GM12878 (cell line): ENCODE results near the gene B4GALT3. TPM values are rescaled to one million over a fixed set of nuclear protein-coding genes. Genes with fewer than 3 reads are reported as not detected.

Experiments used
- BCL11A ChIP-seq: IDR thresholded peaks from 2 replicates; pipeline ENCODE4 v1.6.1; 2011; ENCODE audit warnings: low read depth, low read length
- CBX3 ChIP-seq: fragments of 200-600 bp; sonication (generic); IDR thresholded peaks from 2 replicates; pipeline ENCODE4 v1.6.1; 2016; ENCODE audit warnings: low read depth, borderline replicate concordance
- CHD1 ChIP-seq: IDR thresholded peaks from 2 replicates; pipeline ENCODE4 v1.6.1; 2012; ENCODE audit warnings: low read depth, low read length, improper control_type of control experiment
- CREM ChIP-seq: IDR thresholded peaks from 2 replicates; pipeline ENCODE4 v1.6.1; 2014; ENCODE audit warnings: antibody characterized with exemption, low read depth
- DPF2 ChIP-seq: fragments of 450-650 bp; IDR thresholded peaks from 2 replicates; pipeline ENCODE4 v1.6.1; 2017; ENCODE audit warnings: mild to moderate bottlenecking
- EZH2 ChIP-seq: IDR thresholded peaks from 2 replicates; pipeline ENCODE4 v1.6.1; 2012; ENCODE audit warnings: low read depth, mild to moderate bottlenecking, control low read depth, inconsistent platforms, low read length, borderline replicate concordance; ENCODE audit not compliant: control insufficient read depth
- JUND ChIP-seq: IDR thresholded peaks from 2 replicates; pipeline ENCODE4 v1.6.1; 2012; ENCODE audit warnings: low read depth, mild to moderate bottlenecking, low read length, improper control_type of control experiment, moderate library complexity
- KAT2A ChIP-seq: conservative IDR thresholded peaks from 2 replicates; pipeline ENCODE4 v1.6.1; 2011; ENCODE audit warnings: low read depth, low read length; ENCODE audit not compliant: control insufficient read depth
- MTA2 ChIP-seq: fragments of 450-650 bp; IDR thresholded peaks from 2 replicates; pipeline ENCODE4 v1.6.1; 2016; ENCODE audit warnings: low read depth, mild to moderate bottlenecking, moderate library complexity
- PAX5 ChIP-seq: IDR thresholded peaks from 2 replicates; pipeline ENCODE4 v1.6.1; 2011; ENCODE audit warnings: low read depth, low read length, borderline replicate concordance
- RAD51 ChIP-seq: fragments of 450-650 bp; IDR thresholded peaks from 2 replicates; pipeline ENCODE4 v1.6.1; 2016; ENCODE audit warnings: moderate library complexity, mild to moderate bottlenecking, inconsistent platforms
- RCOR1 ChIP-seq: conservative IDR thresholded peaks from 2 replicates; pipeline ENCODE4 v1.6.1; 2012; ENCODE audit warnings: low read depth, low read length, improper control_type of control experiment
- SIX5 ChIP-seq: IDR thresholded peaks from 2 replicates; pipeline ENCODE4 v1.6.1; 2011; ENCODE audit warnings: mild to moderate bottlenecking, low read depth, low read length, moderate library complexity; ENCODE audit not compliant: severe bottlenecking
- SKIL ChIP-seq: fragments of 450-650 bp; IDR thresholded peaks from 2 replicates; pipeline ENCODE4 v1.6.1; 2017; ENCODE audit warnings: mild to moderate bottlenecking, low read depth, inconsistent platforms; ENCODE audit not compliant: poor library complexity, severe bottlenecking
- STAT3 ChIP-seq: IDR thresholded peaks from 2 replicates; pipeline ENCODE4 v1.6.1; 2011; ENCODE audit warnings: low read depth, low read length, improper control_type of control experiment
- SUZ12 ChIP-seq: fragments of 200-600 bp; sonication (generic); IDR thresholded peaks from one replicate; pipeline ENCODE4 v1.6.1; 2018; ENCODE audit warnings: antibody characterized with exemption, mild to moderate bottlenecking; ENCODE audit not compliant: unreplicated experiment
- YY1 ChIP-seq: IDR thresholded peaks from 2 replicates; pipeline ENCODE4 v1.6.1; 2011; ENCODE audit warnings: low read depth, mild to moderate bottlenecking, low read length
- ZBED1 ChIP-seq: IDR thresholded peaks from 2 replicates; pipeline ENCODE4 v1.6.1; 2016; ENCODE audit warnings: borderline replicate concordance
- ZBTB40 ChIP-seq: fragments of 450-650 bp; IDR thresholded peaks from 2 replicates; pipeline ENCODE4 v1.6.1; 2016; ENCODE audit warnings: mild to moderate bottlenecking, moderate library complexity, borderline replicate concordance
- ZNF24 ChIP-seq: fragments of 450-650 bp; IDR thresholded peaks from 2 replicates; pipeline ENCODE4 v1.6.1; 2017; ENCODE audit warnings: antibody characterized with exemption, mild to moderate bottlenecking
- ZSCAN29 ChIP-seq: fragments of 450-650 bp; IDR thresholded peaks from 2 replicates; pipeline ENCODE4 v1.6.1; 2017; ENCODE audit warnings: mild to moderate bottlenecking, moderate library complexity
- polyA plus RNA-seq, 11 experiments: library from polyadenylated mRNA; depleted of rRNA in 4 of 11; unstranded in 6 of 11; stranded (reverse) in 5 of 11; fragments of >200 nt; fragmentation: Nextera tagmentation in 4 of 11; fragmentation: Illumina TruSeq in 1 of 11; extraction: Ambion mirVana in 4 of 11; extraction: Trizol in 1 of 11; gene quantifications; 1 replicate in 1 of 11; 2 replicates in 10 of 11; pipeline versions ENCODE4 v1.2.1 to v1.2.3, GENCODE V29; 2011 to 2016; ENCODE audit warnings: inconsistent platforms in 2 of 11, missing spikeins in 2 of 11, low read depth in 1 of 11
- total RNA-seq, 4 experiments: library from RNA; depleted of rRNA in 3 of 4; stranded (reverse); fragments of >200 nt in 3 of 4; fragmentation: Illumina TruSeq in 1 of 4; extraction: Trizol in 1 of 4; gene quantifications; 2 replicates each; pipeline versions ENCODE4 v1.2.1 to v1.2.3, GENCODE V29; 2013 to 2021
- TF ChIP-seq, protein P1 (sequence below): IDR thresholded peaks from 2 replicates; pipeline ENCODE4 v1.6.1; 2012; ENCODE audit warnings: low read length, inconsistent platforms
- TF ChIP-seq, protein P2 (sequence below): IDR thresholded peaks from 2 replicates; pipeline ENCODE4 v1.6.1; 2011; ENCODE audit warnings: low read depth, low read length, improper control_type of control experiment, borderline replicate concordance

B4GALT3 gene
- total and polyA plus RNA-seq, 10 of the 15 experiments (the other 5 are each of a cell fraction or from before 2014, with no cell fraction given): 27.1 to 58.9 (median 42.6) TPM

DNA sequence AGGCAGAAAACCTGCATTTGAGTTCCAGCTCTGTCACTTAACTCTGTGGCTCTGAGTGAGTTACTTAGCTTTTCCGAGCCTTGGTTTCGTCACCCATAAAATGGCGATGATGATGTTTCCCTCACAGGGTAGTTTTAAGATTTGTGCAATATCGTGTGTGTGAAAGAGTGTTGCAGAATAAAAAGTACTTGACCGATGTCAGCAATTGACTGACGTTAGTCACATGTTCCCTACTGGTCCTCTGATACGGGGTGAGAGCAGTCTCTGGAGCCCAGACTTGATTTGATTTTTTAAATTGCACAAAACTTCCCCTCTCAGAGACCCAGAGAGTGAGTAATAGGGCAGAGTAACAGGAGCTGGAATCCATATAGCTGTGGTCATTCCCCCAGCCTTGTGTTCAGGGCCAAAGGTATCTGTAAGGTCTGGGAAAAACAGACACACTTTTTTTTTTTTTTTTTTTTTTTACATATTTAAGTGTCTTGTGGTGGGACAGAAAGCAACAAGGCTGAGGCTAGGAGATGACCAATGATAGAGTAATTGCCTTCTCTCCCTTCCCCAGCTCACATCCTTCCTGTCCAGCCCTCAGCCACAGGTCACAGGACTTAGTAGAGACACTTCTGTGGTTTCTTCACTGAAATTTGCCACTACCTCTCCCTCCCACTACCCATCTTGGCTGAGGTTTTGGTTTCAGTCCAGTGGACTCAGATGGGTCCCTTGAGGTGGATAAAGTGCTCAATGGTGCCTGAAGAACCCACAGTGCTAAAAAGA lies 39.8 kb upstream of the B4GALT3 start (continued):
- TF ChIP-seq ZBTB40: no peak
- no peak for TF ChIP-seq SUZ12
- TF ChIP-seq RCOR1: no peak
- no peak; the same call in 1 of the 2 replicates for TF ChIP-seq RAD51
- no peak for TF ChIP-seq ZBED1
- TF ChIP-seq KAT2A: no peak
- peak; percentile 60 for TF ChIP-seq SKIL
- peak; percentile 85 for TF ChIP-seq MTA2
- TF ChIP-seq CBX3: no peak
- no peak for TF ChIP-seq EZH2
- no peak for TF ChIP-seq STAT3
- TF ChIP-seq SIX5: no peak
- TF ChIP-seq YY1: no peak
- no peak for TF ChIP-seq ZNF24
- no peak for TF ChIP-seq CHD1
- no peak for TF ChIP-seq JUND
- no peak for TF ChIP-seq ZSCAN29
- TF ChIP-seq BCL11A: peak; percentile 46; the same call in 1 of the 2 replicates
- peak; percentile 44; the same call in 1 of the 2 replicates for TF ChIP-seq DPF2
- TF ChIP-seq, protein P1, sequence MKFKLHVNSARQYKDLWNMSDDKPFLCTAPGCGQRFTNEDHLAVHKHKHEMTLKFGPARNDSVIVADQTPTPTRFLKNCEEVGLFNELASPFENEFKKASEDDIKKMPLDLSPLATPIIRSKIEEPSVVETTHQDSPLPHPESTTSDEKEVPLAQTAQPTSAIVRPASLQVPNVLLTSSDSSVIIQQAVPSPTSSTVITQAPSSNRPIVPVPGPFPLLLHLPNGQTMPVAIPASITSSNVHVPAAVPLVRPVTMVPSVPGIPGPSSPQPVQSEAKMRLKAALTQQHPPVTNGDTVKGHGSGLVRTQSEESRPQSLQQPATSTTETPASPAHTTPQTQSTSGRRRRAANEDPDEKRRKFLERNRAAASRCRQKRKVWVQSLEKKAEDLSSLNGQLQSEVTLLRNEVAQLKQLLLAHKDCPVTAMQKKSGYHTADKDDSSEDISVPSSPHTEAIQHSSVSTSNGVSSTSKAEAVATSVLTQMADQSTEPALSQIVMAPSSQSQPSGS: 0 out of 2 replicates have a peak, but pooled peaks have one; percentile 19
- 0 out of 2 replicates have a peak, but pooled peaks have one; percentile 3 for TF ChIP-seq CREM
- TF ChIP-seq, protein P2, sequence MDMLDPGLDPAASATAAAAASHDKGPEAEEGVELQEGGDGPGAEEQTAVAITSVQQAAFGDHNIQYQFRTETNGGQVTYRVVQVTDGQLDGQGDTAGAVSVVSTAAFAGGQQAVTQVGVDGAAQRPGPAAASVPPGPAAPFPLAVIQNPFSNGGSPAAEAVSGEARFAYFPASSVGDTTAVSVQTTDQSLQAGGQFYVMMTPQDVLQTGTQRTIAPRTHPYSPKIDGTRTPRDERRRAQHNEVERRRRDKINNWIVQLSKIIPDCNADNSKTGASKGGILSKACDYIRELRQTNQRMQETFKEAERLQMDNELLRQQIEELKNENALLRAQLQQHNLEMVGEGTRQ: no peak
- peak; percentile 90 for TF ChIP-seq PAX5
